ENCODE results near the gene JPT1. TPM values are rescaled to one million over a fixed set of nuclear protein-coding genes. Genes with fewer than 3 reads are reported as not detected.
A peak's percentile ranks its signal among the peaks of the same experiment; 100 is the strongest.

Gene JPT1
- total RNA-seq, 1 experiment from 2014 or later: 210 TPM

- CTCF ChIA-PET: interaction anchor here (0.6 to 2.5 kb wide), 30 partner anchors 9 to 157 kb away, joined by 3 to 58 read pairs (median 6); partner anchors contain the start of genes JPT1, MIF4GD, NT5C and NUP85
- Mint-ChIP-seq H3K27ac (ENCODE audit: unreplicated experiment) (peak overlapping the region; percentile 74), H3K27me3 (ENCODE audit: insufficient read depth, unreplicated experiment) (no peaks in the 10 kb centered on the region), H3K4me1 (ENCODE audit: low read depth, unreplicated experiment) (peaks cover 22% of the 10 kb centered on the region), H3K9me3 (ENCODE audit: unreplicated experiment) (no peaks in the 10 kb centered on the region), H3K36me3 (ENCODE audit: insufficient read depth, unreplicated experiment) (peaks cover 43% of the 10 kb centered on the region), H3K4me3 (ENCODE audit: unreplicated experiment) (no peak overlapping the region)
- POLR2A ChIA-PET: interaction anchor here (0.6 kb wide), 1 partner anchor 36 kb away, joined by 3 read pairs; no protein-coding TSS in a partner anchor
- H3K4me1 ChIP-seq: peaks cover 8% of the 10 kb centered on the region
- no peak for DNase-seq
- no TSS peak for BruUV-seq (replicated peaks)
- no peaks in the 10 kb centered on the region for H3K36me3 ChIP-seq (ENCODE audit: control insufficient read depth, insufficient read depth, low read length)
- H3K27me3 ChIP-seq (replicated peaks; ENCODE audit: control insufficient read depth, insufficient read depth, low read length): no peaks in the 10 kb centered on the region
- no peak overlapping the region for H3K4me3 ChIP-seq (ENCODE audit: low read depth, low read length)
- TF ChIP-seq, protein P1, sequence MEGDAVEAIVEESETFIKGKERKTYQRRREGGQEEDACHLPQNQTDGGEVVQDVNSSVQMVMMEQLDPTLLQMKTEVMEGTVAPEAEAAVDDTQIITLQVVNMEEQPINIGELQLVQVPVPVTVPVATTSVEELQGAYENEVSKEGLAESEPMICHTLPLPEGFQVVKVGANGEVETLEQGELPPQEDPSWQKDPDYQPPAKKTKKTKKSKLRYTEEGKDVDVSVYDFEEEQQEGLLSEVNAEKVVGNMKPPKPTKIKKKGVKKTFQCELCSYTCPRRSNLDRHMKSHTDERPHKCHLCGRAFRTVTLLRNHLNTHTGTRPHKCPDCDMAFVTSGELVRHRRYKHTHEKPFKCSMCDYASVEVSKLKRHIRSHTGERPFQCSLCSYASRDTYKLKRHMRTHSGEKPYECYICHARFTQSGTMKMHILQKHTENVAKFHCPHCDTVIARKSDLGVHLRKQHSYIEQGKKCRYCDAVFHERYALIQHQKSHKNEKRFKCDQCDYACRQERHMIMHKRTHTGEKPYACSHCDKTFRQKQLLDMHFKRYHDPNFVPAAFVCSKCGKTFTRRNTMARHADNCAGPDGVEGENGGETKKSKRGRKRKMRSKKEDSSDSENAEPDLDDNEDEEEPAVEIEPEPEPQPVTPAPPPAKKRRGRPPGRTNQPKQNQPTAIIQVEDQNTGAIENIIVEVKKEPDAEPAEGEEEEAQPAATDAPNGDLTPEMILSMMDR (IDR thresholded peaks at IDR 0.05; ENCODE audit: insufficient read depth in 1 of 2, low read depth in 1 of 2, low read length in 1 of 2, severe bottlenecking in 1 of 2, unreplicated experiment in 1 of 2): no peak
- no peaks in the 10 kb centered on the region for H3K9me3 ChIP-seq
- intact Hi-C loops (cut with micrococcal nuclease; ENCODE audit: unreplicated experiment): loop anchor here (1.0 kb wide), 4 partner anchors 17 to 124 kb away; partner anchors contain the start of gene NT5C
Measured at GRCh38 chr17:75114552-75115314, 39.6 kb downstream of the JPT1 start.

DNA sequence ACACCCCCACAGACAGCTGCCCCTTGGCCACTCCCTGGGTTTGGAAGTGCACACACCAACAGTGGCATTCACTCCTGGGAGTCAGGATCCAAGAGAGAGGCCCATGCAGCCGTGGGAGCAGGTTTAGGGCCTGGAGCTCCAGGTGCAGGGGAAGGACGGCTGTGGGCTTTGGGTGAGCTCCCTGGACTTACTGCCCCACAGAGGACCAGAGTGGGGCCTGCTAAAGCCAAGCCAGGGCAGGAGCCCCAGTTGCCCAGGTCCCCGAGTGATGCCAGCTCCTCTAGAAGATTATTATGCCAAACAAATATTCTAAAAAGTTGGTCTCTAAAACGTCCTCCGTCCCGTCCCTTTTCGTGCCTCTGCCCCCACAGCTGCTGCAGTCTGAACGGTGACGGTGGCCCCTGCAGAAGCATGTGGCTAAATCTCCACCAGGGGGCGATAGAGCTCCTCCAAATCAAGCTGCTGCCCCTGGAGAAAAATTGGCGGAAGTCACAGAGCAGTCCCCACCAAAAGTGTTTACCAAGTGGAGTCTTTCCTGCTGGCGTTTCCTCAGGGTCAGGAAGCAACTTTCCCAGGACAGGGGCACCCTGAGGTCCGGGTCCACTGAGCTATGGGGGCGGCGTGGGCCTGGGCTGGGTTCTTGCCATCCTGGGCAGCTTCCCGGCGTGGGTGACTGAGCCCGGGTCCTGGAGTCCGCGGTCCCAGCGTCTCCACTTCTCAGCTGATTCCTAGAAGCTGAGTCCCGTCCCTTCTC, 40.3 kb downstream of the JPT1 start:
- POLR2A ChIA-PET: interaction anchor here (0.5 to 1.2 kb wide), 3 partner anchors 36 to 54 kb away, joined by 3 read pairs; no protein-coding TSS in a partner anchor
- no peaks in the 10 kb centered on the region for H3K27me3 ChIP-seq (replicated peaks; ENCODE audit: control insufficient read depth, insufficient read depth, low read length)
- H3K9me3 ChIP-seq: no peaks in the 10 kb centered on the region
- H3K4me1 ChIP-seq: peaks cover 8% of the 10 kb centered on the region
- no peaks in the 10 kb centered on the region for H3K36me3 ChIP-seq (ENCODE audit: control insufficient read depth, insufficient read depth, low read length)
- H3K4me1 Mint-ChIP-seq (ENCODE audit: low read depth, unreplicated experiment): peaks cover 22% of the 10 kb centered on the region
- TF ChIP-seq, protein P1 (IDR thresholded peaks at IDR 0.05; ENCODE audit: insufficient read depth in 1 of 2, low read depth in 1 of 2, low read length in 1 of 2, severe bottlenecking in 1 of 2, unreplicated experiment in 1 of 2): peak; percentile 94 to 97
- CTCF ChIA-PET: interaction anchor here (0.5 to 2.5 kb wide), 36 partner anchors 9 to 291 kb away, joined by 3 to 58 read pairs (median 5); partner anchors contain the start of genes GRB2, JPT1, MIF4GD and NT5C
- H3K27ac Mint-ChIP-seq (ENCODE audit: unreplicated experiment): peak overlapping the region; percentile 74
- DNase-seq: peak; percentile 88 to 91
- intact Hi-C loops (cut with micrococcal nuclease; ENCODE audit: unreplicated experiment): loop anchor here (1.0 kb wide), 4 partner anchors 17 to 124 kb away; partner anchors contain the start of gene NT5C
- no peaks in the 10 kb centered on the region for H3K27me3 Mint-ChIP-seq (ENCODE audit: insufficient read depth, unreplicated experiment)
- peak overlapping the region; percentile 32 for H3K4me3 Mint-ChIP-seq (ENCODE audit: unreplicated experiment)
- H3K9me3 Mint-ChIP-seq (ENCODE audit: unreplicated experiment): no peaks in the 10 kb centered on the region
- no peak overlapping the region for H3K4me3 ChIP-seq (ENCODE audit: low read depth, low read length)
- BruUV-seq (replicated peaks): no TSS peak
- H3K36me3 Mint-ChIP-seq (ENCODE audit: insufficient read depth, unreplicated experiment): peaks cover 45% of the 10 kb centered on the region

GRCh38 chr17:75111777-75112335, 42.5 kb downstream of the JPT1 start:
- Histone ChIP-seq H3K36me3 (ENCODE audit: control insufficient read depth, insufficient read depth, low read length) (no peaks in the 10 kb centered on the region), H3K9me3 (no peaks in the 10 kb centered on the region), H3K27me3 (replicated peaks; ENCODE audit: control insufficient read depth, insufficient read depth, low read length) (no peaks in the 10 kb centered on the region), H3K4me3 (ENCODE audit: low read depth, low read length) (no peak overlapping the region), H3K4me1 (peaks cover 8% of the 10 kb centered on the region)
- POLR2A ChIA-PET: no interaction called here
- Mint-ChIP-seq H3K4me1 (ENCODE audit: low read depth, unreplicated experiment) (peaks cover 22% of the 10 kb centered on the region), H3K4me3 (ENCODE audit: unreplicated experiment) (no peak overlapping the region), H3K27ac (ENCODE audit: unreplicated experiment) (no peak overlapping the region), H3K9me3 (ENCODE audit: unreplicated experiment) (no peaks in the 10 kb centered on the region), H3K27me3 (ENCODE audit: insufficient read depth, unreplicated experiment) (no peaks in the 10 kb centered on the region), H3K36me3 (ENCODE audit: insufficient read depth, unreplicated experiment) (peaks cover 42% of the 10 kb centered on the region)
- BruUV-seq (replicated peaks): TSS peak; percentile 28
- CTCF ChIA-PET: no interaction called here
- intact Hi-C loops (cut with micrococcal nuclease; ENCODE audit: unreplicated experiment): no loop called here
- no peak for DNase-seq
- TF ChIP-seq, protein P1 (IDR thresholded peaks at IDR 0.05; ENCODE audit: insufficient read depth in 1 of 2, low read depth in 1 of 2, low read length in 1 of 2, severe bottlenecking in 1 of 2, unreplicated experiment in 1 of 2): no peak

Data from Caco-2 (cell line).